GM20000 (cell line): ENCODE data around the gene SLC9A3.

Experiments
- DNase-seq: peaks from one replicate; pipeline ENCODE4 v3.0.0; 2012; ENCODE audit warnings: low spot score
- CTCF ChIP-seq: IDR thresholded peaks from 2 replicates; pipeline ENCODE4 v1.5.1; 2012; ENCODE audit warnings: mild to moderate bottlenecking, control low read depth; ENCODE audit errors: extremely low read depth, missing control alignments

SLC9A3 gene

GRCh38 chr5:531101-531748 is 7.0 kb upstream of the SLC9A3 start:
- no peak for TF ChIP-seq CTCF
- no peak for DNase-seq

DNA sequence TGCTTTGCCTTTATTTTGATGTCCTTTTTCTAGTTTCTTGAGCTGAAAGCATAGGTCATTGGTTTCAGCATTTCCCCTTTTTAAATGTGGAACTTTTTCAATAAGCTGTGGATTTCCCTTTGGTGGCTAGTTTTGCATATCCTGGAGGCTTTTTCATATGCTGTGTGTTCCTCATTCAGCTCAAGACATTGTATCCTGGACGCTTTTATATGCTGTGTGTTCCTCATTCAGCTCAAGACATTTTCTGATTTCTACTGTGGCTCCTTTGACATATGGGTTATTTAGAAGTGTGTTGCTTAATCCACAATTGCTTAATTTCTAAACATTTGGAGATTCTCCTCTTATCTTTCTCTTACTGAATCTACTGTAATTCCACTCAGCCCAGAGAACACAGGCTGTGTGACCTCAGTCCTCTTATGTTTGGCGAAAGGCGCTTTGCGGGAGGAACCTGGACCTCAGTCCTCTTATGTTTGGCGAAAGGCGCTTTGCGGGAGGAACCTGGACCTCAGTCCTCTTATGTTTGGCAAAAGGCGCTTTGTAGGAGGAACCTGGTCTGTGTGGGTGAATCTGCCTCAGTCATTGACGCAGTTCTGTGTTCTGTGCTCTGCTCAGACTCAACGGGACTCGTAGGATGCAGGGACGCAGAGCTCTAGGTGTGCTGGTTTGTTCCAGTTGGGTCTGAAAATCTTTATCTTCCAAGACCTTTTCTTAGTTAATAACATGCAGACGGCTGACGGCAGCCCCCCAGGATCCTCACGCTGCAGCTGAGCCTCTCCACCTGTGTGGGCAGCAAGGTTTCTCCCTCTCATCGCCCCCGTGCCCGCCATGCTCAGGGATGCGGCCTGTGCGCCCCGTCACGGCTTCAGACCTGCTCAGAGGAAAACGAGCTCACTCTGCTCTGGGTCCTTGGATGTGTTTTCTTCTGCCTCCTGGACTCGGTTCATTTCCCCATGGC is 6.0 kb upstream of the SLC9A3 start:
- no peak for DNase-seq
- TF ChIP-seq CTCF, result no peak

- DNase-seq, result no peak
- no peak for TF ChIP-seq CTCF
Observed at GRCh38 chr5:528629-529511, 4.6 kb upstream of the SLC9A3 start.

GRCh38 chr5:527646-528628 is 3.7 kb upstream of the SLC9A3 start:
- no peak for TF ChIP-seq CTCF
- peak; percentile 82 for DNase-seq

DNA sequence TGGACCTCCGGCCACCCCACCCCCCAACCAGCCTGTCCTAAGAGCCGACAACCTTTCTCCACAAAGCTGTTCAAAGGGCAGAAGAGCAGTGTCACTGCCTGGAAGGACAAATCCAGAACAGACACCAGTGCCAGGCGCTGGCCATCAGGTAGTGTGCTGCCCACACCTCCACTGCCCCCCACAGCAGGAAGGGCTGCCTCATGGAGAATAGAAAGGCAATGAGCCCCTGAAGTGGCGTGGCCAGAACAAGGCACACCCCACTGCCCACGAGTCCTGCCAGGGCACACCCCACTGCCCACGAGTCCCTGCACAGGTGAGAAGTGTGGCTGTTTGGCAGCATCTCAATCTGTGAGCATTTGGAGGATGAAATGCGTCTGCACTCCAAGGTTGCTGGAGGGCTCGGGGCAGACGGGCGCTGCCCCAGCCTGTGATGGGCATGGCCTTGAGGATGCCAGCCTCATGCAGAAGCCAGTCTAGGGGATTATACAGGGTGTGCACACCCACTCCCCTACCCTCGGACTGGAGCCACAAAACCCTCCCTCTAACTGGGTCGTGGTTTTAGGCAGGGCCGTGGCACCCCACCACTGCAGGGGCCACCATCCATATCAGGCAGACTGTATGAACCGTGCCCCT is 2.3 kb upstream of the SLC9A3 start:
- no peak for DNase-seq
- TF ChIP-seq CTCF, result no peak

- no peak for DNase-seq
- no peak for TF ChIP-seq CTCF
Observed at GRCh38 chr5:525916-526315, 1.7 kb upstream of the SLC9A3 start.
